Cardiac ventricle fibroblast (primary cell): ENCODE data around the gene KCNV2. TPM values are rescaled to one million over a fixed set of nuclear protein-coding genes. Genes with fewer than 3 reads are reported as not detected.

Experiments
- total RNA-seq: library from RNA; depleted of rRNA; stranded (reverse); fragments of >200 nt; gene quantifications from 2 replicates; pipeline ENCODE4 v1.2.3, GENCODE V29; 2015

Gene KCNV2
- not detected in 2 replicates for total RNA-seq

DNA sequence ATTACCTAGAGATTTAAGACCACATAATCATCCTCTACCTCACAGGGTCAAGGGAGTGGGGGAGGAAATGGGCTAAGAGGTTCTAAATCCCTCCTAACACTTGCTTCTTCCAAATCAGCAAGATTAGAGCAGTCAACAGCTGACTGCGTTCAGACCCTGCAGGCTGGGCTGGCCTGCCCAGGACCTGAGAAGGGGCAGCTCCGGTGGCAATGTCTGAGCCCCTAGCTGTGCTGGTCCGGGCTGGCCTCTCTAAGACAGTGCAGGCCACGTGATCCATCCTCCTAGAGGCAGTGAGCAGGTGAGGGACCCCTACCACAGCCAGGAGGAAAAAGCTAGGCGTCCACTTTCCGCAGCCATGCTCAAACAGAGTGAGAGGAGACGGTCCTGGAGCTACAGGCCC is at the start of gene KCNV2:
KCNV2 (plus strand) TSS at position 126 of the 400 bp plus-strand sequence; CDS start at position 356, 230 bp downstream.

Other genes with a start within 250 kb of the KCNV2 start
- 3.7 and 4.2 TPM in 2 replicates for gene VLDLR, start 95.7 kb upstream of the KCNV2 start, total RNA-seq
- 19.8 and 22.0 TPM in 2 replicates for gene PUM3, start 126.6 kb downstream of the KCNV2 start, total RNA-seq